Erythroblast (primary cell): ENCODE measurements around the gene OR2A14.

Experiments
- GATA1 ChIP-seq: IDR thresholded peaks from 2 replicates; pipeline ENCODE4 v1.6.1; 2011; ENCODE audit warnings: low read depth, mild to moderate bottlenecking, control low read depth, low read length, moderate library complexity
- POLR2A ChIP-seq: IDR thresholded peaks from 2 replicates; pipeline ENCODE4 v1.6.1; 2011; ENCODE audit warnings: mild to moderate bottlenecking, low read length

- TF ChIP-seq POLR2A (no peak), GATA1 (no peak)
Measured at GRCh38 chr7:144118341-144118740, 4.6 kb upstream of the OR2A14 start.
